ELR (cell line): ENCODE results near the gene CD300A.
"Not testable (repeated sequence)": the region's sequence is repeated elsewhere in the genome, so short reads cannot be mapped to it uniquely, and the experiment has no call there.

ENCODE experiments used
- DNase-seq: peaks from one replicate; pipeline ENCODE4 v3.0.0-alpha.2; 2015; ENCODE audit warnings: low read depth

Gene CD300A

DNA sequence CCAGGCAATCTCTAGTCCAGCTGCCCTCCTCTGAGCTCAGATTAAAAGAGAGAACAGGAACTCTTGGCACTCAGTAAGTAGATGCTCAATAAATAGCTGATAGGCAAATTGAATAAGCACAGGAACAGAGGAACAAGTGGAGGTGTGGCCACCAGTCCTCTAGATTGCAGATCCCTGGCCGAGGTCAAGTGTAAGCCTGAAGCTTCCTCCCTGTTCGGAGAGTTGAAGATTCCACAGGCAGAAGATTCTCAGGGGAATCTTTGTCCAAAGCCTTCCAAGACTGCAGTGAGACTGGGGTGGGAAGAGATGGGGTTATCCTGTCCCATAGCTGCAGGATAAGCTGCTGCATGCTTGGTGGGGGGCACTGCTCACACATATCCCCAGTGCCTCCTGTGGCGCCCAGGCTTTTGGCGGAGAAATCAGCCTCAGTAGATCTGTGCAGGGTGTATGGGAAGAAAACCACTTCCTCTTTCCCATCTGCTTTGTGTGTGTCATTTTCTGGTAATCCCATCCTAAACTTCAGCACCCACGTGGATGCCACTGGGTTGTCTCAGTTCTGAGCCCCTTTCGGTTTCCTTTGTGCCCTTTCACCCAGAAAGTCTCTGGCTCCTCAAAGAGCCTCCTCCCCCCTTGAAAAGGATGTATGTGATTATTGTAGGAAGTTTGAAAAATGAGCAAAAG is 12.1 kb downstream of the CD300A start:
- no peak for DNase-seq

DNA sequence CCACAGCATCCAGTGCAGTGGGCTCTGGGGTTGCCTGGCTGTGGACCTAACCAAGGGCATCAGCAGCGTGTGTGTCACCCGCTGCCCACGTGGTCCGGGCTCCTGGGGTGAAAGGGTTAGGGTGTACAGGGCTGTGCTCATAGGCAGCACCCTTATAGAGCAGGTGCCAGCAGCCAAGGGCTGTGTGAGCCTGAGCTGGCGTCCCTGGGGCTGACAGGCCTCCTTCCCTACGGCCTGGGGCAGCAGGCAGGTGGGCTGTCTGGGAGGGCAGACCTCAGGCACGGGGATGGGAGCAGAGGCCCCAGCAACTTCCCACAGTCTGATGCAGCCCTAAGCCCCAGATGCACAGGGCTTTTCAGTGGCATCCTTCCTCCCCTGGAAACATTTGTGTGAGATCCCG is 13.9 kb downstream of the CD300A start:
- no peak for DNase-seq

DNA sequence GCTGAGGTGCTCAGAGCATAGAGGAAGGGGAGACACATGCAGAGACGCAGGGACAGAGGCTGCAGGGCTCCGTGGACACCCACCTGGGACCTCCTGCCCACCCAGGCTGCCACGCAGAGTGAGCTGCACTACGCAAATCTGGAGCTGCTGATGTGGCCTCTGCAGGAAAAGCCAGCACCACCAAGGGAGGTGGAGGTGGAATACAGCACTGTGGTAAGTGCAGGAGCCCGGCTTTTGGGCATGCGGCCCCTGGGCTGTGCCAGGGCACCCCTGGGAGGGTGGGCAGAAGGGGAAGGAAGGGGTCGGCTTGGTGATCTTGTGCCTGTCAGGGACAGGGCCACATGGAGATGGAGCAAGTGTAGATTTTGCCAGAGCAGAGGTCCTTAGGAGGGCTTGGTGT is 15.2 kb downstream of the CD300A start:
- no peak for DNase-seq

DNA sequence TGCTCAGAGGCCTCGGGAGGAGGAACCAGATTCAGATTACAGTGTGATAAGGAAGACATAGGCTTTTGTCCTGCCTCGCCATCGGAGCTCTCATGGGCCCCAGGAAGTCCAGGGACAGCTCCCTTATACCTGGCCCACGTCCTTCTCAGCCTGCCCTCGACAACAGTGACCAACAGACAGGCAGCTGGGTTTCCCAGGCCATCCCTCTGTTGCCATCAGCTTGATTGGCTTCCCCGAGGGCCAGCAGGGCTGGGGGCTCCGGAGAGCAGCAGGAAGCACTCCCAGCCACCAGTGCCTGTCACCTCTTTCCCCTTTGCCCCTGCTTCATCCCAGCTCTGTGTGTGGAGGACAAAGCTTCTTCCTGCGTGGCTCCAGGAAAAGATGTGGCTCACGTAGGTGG is 17.6 kb downstream of the CD300A start:
- DNase-seq: no peak

DNA sequence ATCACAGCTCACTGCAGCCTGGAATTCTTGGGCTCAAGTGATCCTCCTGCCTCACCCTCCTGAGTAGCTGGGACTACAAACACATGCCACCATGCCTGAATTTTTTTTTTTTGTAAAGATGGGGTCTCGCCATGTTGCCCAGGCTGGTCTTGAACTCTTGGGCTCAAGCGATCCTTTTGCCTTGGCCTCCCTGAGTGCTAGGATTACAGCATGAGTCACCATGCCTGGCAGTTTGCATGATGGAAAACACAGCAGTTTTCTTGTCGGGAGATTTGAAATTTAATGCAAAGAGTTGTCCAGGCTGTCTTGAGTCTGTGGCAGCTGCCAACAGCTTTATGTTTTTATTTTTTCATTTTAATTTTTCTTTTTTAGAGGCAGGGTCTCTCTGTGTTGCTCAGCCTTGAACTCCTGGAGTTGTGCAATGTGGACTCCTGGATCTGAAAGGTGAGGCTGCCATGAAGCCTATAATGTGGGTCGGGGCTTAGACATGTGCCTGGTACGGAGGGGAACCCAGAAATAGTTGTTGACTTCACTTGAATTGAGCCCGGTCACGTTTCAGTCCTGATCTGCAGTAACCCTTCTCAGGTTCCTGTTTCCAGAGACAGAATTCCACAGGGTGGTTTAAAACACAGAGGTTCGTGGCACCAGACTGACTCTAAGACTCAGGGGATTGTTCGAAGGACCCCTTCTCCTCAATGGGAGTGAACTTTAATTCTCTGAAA is 18.7 kb downstream of the CD300A start:
- DNase-seq: no peak

DNA sequence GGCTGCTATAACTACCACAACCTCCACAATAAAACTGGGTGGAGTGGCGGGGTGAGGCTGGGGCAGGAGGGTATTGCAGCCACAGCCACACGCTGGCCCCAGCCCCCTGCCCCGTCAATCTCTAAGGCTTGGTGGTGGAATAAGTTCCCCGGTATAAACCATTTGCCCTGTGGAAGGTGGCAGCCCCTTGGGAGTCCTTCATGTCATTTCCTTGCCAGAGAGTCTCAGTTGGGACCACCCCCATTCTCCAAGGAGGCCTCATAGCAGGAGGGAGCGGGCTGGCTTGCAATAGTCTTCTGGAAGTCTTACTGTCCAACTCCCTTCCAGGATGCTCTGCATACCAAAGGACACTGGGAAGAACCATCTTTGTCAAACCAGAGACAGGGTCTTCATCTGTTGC is 19.4 kb downstream of the CD300A start:
- no peak for DNase-seq

DNA sequence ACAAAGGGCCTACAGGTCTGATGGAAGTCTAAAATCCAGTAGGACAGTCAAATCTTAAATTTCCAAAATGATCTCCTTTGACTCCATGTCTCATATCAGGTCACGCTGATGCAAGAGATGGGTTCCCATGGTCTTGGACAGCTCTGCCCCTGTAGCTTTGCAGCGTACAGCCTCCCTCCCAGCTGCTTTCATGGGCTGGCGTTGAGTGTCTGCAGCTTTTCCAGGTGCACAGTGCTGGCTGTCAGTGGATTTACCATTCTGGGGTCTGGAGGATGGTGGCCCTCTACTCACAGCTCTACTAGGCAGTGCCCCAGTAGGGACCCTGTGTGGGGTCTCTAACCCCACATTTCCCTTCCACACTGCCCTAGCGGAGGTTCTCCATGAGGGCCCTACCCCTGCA is 21.8 kb downstream of the CD300A start:
- DNase-seq: not testable (repeated sequence)

DNA sequence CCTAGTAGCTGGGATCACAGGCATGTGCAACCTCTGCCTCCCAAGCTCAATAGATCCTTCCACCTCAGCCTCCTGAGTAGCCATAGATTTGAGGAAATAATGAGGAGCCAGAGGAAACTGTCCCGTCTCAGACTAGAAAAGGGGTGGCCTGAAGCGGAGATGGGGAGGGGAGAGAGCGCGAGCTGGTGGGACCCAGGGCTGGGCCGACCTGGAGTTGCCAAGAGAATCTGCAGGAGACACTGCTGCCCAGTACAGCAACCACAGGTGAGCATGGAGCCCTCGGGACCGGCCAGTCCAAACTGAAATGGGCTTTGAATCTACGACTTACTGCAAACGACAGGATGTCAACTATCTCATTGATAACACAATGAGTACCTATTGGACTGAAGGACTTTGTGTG is 24.3 kb downstream of the CD300A start:
- DNase-seq: no peak

DNA sequence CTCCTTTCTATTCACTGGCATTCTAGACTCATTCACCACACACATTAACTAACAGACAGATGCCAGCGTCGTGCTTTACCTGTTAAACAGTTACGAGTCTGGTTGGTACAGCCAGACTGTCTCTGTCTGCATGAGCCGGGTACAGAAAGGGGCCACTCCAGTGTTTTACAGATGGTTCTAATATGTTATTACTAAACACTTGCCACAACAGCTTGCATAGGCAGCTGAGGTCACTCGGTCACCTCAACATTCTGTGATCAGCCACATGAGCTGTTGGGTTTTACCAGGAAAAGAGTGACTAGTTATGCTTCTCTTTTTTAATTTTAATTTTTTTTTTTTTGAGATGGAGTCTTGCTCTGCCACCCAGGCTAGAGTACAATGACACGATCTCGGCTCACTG is 25.2 kb downstream of the CD300A start:
- no peak for DNase-seq

DNA sequence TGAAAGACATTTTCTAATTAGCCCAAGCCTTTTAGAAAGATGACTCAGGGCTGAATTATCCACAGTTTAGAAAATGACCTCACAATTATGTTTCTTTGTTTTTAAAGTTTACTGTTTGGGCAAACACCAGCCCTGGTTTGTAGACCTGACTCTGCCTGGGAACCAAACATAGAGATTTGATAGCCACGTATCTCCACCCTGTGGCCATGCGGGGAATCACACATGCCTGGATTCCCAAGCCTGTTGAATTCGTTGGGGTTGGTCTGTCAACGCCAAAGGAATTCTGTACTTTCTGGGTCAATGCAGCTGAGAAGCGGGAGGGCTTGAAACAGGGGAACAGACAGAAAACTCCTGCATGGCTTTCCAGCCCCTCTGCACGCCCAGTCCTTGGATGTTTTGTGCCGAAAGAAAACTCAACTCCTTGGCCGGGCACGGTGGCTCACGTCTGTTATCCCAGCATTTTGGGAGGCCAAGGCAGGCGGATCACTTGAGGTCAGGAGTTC is 26.9 kb downstream of the CD300A start:
- peak; percentile 59 for DNase-seq

DNA sequence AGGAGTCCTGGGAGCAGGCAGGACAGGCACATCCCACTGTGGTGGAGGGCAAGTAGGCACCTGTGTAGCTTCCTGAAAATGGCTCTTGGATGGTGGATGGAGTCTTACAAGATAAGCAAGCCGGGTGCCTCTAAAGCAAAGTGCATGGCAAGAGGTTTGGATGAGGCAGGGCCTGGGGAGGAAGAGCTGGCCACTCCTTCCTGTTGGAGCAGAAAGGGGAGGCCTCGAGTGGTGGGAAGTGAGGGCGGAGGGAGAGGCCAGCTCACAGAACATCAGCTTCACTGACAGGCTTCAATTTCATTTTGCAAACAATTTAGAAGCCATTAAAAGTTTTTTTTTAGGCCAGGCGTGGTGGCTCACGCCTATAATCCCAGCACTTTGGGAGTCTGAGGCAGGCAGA is 31.0 kb downstream of the CD300A start:
- no peak for DNase-seq

DNA sequence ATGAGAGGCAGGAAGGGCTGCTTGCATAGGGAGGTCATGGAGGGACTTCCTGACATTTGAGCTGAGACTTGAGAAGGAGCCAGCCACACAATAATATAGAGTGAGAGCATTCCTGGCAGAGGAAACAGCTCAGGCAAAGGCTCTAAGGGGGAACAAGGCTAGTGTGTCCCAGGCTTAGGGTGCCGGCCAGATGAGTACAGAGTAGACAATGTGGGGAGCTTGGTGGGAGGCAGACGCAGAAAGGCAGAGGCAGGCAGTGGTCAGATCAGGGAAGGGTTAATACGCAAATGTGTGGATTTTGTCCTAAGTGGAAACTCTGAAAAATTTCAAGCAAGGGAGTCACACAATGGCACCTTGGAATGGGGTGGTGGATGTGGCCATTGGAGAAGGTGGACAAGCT is 33.6 kb downstream of the CD300A start:
- DNase-seq: no peak

DNA sequence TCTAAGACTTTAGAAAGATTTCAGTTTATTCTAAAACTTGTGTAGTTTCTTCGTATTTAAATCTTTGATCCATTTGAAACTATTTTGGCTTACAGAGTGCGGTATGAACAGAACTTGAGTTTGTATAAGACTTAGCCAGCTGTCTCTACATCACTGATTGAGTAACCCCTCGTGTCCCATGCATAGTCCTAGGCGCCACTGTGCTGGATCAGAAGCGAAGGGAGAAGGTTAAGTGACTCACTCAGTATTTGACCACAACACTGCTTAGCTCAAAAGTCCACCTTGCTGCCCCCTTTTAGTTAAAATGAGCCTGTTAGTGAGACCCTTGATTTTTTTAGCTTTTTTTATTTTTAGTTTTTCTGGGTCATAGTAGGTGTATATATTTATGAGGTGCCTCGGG is 36.4 kb downstream of the CD300A start:
- no peak for DNase-seq

DNA sequence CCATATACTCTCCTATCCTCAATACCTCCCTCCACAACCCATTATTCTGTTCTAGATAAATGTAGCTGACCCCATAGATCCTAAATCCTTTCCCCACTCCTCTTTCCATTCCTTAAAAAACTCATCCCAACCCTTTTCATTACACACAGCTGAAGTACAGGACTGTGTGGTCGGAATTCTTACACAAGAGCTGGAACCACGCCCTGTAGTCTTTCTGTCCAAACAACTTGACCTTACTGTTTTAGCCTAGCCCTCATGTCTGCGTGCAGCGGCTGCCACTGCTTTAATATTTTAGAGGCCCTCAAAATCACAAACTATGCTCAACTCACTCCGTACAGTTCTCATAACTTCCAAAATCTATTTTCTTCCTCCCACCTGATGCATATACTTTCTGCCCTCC is 37.5 kb downstream of the CD300A start:
- not testable (repeated sequence) for DNase-seq

DNA sequence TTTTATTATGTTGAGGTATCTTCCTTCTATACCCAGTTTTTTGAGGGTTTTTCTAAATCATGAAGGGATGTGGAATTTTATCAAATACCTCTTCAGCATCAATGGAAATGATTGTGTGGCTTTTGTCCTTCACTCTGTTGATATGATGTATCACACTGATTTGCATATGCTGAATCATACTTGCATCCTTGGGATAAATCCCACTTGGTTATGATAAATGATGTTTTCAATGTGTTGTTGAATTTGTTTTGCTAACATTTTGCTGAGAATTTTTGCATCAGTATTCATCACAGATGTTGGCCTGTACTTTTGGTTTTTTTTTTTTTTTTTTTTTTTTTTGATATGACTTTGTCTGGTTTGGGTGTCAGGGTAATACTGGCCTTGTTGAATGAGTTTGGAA is 41.7 kb downstream of the CD300A start:
- DNase-seq: no peak

DNA sequence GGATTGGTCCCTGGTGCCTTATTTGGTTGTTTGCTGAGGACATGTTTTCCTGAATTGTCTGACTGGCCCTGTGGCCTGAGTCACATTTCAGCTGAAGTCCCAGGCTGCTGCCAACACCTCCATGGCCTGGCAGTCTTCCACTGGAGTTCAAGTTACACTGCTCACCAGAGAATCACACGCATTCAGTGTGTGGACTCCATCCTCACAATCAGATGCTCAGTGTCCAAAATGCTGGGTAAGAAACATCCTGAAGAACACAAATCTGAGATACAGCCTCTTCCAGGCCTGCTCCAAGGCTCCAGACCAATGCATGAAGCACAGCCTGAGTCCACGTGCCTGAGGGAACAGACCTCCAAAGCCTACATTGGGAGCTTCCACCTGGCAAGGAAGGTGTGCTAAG is 45.6 kb downstream of the CD300A start:
- DNase-seq: no peak

DNA sequence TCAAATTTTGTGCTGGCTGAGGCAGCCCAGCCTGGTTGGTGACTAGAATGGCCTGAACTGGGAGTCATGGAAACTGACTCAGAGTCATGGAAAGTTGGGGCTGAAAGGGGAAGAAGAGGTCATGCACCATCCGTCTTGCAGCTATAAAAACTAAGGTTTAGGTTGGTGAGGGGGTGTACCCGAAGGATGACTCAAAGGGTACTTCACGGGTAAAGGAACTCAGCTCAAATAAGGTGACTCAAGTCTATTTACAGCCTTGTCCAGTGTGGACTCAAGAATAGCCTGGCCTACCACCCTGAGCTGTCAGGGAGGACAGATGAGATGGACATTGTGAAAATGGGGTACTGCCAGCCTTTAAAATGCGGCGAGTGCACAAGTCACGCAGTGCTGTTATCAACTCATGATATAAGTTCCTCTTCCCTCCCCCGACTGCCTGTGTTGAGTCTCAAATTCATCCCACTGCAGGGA is 46.2 kb downstream of the CD300A start:
- DNase-seq: peak; percentile 8

DNA sequence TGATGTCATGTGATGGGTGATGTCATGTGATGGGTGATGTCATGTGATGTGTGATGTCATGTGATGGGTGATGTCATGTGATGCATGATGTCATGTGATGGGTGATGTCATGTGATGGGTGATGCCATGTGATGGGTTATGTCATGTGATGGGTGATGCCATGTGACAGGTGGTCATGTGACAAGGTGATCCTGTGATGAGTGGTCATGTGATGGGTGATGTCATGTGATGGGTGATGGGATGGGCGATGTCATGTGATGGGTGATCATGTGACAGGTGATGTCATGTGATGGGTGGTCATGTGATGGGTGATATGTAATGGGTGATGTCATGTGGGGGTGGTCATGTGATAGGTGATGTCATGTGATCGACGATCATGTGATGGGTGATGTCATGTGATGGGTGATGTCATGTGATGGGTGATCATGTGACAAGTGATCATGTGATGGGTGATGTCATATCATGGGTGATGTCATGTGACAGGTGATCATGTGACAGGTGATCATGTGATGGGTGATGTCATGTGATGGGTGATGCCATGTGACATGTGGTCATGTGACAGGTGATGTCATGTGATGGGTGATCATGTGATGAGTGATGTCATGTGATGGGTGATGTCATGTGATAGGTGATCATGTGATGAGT is 47.7 kb downstream of the CD300A start:
- DNase-seq: peak; percentile 56

DNA sequence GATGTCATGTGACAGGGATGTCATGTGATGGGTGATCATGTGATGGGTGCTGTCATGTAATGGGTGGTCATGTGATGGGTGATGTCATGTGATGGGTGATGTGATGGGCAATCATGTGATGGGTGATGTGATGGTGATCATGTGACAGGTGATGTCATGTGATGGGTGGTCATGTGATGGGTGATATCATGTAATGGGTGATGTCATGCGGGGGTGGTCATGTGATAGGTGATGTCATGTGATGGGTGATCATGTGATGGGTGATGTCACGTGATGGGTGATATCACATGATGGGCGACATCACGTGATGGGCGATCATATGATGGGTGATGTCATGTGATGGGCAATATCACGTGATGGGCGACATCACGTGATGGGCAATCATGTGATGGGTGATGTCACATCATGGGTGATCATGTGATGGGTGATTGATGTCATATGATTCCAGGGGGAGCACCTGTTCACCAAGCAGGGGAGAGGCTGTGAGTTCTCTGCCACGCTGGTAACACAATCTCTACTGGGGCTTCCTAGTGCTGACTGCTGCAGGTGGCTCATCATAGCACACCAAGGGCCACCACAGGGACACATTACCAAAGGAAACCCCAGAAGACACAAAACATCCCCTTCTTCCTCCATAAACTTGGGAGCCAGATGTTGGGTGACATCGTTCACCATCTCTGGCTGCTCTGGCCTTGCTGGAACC is 48.3 kb downstream of the CD300A start:
- DNase-seq: no peak

DNA sequence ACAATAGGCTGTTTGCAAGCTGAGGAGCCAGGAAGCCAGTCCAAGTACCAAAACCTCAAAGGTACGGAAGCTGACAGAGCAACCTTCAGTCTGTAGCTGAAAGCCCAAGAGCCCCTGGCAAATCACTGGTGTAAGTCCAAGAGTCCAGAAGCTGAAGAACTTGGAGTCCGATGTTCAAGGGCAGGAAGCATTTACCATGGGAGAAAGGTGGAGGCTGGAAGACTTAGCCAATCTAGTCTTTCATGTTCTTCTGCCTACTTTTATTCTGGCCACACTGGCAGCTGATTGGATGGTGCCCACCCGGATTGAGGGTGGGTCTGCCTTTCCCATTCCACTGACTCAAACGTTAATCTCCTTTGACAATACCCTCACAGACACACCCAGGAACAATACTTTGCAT is 49.5 kb downstream of the CD300A start:
- DNase-seq: no peak

DNA sequence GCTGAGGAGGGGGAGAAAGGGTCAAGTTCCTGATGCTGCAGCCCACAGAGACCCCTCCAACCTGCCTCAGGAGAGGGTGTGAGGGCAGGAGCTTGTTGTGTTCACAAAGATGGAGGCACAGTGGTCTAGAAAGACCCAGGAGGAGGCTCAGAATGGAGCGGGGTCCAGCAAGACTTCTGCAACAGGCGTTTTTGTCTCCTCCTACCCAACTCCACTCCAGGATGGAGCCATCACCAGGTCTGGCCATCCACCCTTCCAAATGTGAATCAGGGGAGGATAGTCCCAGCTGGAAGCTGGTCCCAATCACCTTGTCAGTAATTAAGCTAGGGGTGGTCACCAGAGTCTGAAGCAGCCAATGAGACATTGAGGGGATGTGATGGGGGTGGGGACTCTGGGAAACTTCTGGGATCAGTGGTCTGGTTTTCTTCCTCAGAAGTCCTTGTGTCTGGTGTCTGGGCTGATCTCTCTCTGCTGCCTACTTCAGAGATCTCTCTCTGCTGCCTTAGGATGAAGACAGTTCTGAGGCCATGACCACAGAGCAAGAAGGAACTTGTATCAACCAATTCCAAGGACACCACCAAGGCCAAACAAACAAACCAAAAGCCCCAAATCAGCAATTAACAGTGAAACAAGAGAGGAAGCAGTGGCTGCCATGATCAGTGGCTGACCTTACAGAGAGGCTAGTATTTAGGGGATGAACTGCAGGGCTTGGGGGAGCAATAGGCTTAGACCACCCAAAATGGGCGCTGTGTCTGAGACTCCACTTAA is 50.3 kb downstream of the CD300A start:
- no peak for DNase-seq
